Measurements from ENCODE around the gene FMOD. TPM values are rescaled to one million over a fixed set of nuclear protein-coding genes. Genes with fewer than 3 reads are reported as not detected.
A peak's percentile ranks its signal among the peaks of the same experiment; 100 is the strongest.

Gene FMOD
- total RNA-seq, 1 donor from 2014 or later: not detected

DNA sequence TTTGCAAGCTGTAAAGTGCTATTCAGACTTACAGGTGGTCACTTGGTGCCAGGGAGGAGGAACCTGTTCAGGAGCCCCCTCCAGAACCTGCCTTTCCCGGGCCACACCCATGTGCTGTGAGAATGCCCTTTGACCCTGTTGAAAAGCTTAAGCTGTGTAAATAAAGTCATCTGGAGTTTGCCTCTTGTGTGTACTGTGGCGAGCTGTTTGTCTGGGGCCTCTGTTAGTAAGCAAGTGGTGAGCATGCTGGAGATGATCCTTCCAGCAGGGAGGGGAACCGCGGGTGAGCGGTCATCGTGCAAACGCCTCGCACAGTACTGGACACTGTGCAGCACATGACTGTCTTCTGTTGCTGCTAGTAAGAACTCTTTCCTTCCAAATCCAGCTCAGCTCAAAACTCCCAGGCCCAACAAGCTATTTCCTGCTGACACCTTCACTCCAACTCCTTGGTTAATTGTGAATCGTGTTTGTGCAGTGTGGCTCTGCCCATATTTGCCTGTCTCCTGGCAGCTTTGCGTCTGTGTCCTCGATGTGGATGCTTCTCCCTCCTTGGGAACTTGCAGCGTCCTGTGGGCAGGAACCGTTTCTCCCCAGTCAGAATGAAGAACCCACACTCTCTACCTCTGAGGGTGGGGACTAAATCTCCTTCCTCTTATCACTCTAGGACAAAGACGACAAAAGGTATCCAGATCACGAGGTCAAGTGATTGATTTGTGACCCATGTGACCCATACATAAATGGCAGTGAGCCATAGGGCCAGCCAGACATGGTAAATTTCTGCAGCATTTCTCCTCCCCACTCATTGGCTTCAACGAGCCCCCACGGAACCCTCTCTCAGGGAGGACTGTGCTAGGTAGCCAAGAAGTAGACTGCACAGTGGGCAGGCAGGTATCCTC, 59.5 kb downstream of the FMOD start:
- Histone ChIP-seq H4K20me1 (ENCODE audit: low read depth) (no peaks in the 10 kb centered on the region), H3K27ac (no peak overlapping the region), H3K27me3 (peaks cover 18% of the 10 kb centered on the region), H3K4me2 (peak overlapping the region; percentile 67), H3K9ac (no peak overlapping the region), H3K4me3 (no peak overlapping the region), H2AFZ (replicated peaks) (no peak overlapping the region), H3K9me3 (ENCODE audit: low read depth) (no peaks in the 10 kb centered on the region), H3K79me2 (ENCODE audit: low read depth) (no peaks in the 10 kb centered on the region), H3K36me3 (no peaks in the 10 kb centered on the region), H3K4me1 (peaks cover 43% of the 10 kb centered on the region), H3F3A (ENCODE audit: low read depth) (peaks cover 26% of the 10 kb centered on the region)
- Mint-ChIP-seq H3K27ac (peak overlapping the region; percentile 93), H3K27me3 (ENCODE audit: insufficient read depth, low read depth) (peaks cover 12% of the 10 kb centered on the region), H3K4me1 (peaks cover 60% of the 10 kb centered on the region), H3K4me3 (peak overlapping the region; percentile 55), H3K9me3 (no peaks in the 10 kb centered on the region), H3K36me3 (no peaks in the 10 kb centered on the region)
- no peak for DNase-seq (ENCODE audit: low spot score)
- TF ChIP-seq EZH2 (IDR thresholded peaks at IDR 0.05): no peak
- TF ChIP-seq, protein P1, sequence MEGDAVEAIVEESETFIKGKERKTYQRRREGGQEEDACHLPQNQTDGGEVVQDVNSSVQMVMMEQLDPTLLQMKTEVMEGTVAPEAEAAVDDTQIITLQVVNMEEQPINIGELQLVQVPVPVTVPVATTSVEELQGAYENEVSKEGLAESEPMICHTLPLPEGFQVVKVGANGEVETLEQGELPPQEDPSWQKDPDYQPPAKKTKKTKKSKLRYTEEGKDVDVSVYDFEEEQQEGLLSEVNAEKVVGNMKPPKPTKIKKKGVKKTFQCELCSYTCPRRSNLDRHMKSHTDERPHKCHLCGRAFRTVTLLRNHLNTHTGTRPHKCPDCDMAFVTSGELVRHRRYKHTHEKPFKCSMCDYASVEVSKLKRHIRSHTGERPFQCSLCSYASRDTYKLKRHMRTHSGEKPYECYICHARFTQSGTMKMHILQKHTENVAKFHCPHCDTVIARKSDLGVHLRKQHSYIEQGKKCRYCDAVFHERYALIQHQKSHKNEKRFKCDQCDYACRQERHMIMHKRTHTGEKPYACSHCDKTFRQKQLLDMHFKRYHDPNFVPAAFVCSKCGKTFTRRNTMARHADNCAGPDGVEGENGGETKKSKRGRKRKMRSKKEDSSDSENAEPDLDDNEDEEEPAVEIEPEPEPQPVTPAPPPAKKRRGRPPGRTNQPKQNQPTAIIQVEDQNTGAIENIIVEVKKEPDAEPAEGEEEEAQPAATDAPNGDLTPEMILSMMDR (IDR thresholded peaks at IDR 0.05): no peak
- no peak for TF ChIP-seq EZH2phosphoT487 (IDR thresholded peaks at IDR 0.05)

Small RNA genes lying within 50 kb of the gene (small RNA-seq; reads per million reads assigned to genes)
- gene AL359837.1: not detected
- not detected for gene RNU6-487P

Other genes starting within 250 kb of the FMOD start
- 1.1 and 3.2 TPM in 2 replicates for gene ADORA1, start 223.4 kb downstream of the FMOD start, total RNA-seq (ENCODE audit: low replicate concordance)
- gene MYBPH, start 175.3 kb downstream of the FMOD start, total RNA-seq (ENCODE audit: low replicate concordance): not detected in 2 replicates
- gene CHI3L1, start 164.4 kb downstream of the FMOD start, total RNA-seq (ENCODE audit: low replicate concordance): 0.95 and 1.7 TPM in 2 replicates
- 0.03 and 0.11 TPM in 2 replicates for gene CHIT1, start 121.4 kb downstream of the FMOD start, total RNA-seq (ENCODE audit: low replicate concordance)
- 26.5 and 47.6 TPM in 2 replicates for gene BTG2, start 45.6 kb downstream of the FMOD start, total RNA-seq (ENCODE audit: low replicate concordance)
- gene PRELP, start 124.7 kb upstream of the FMOD start, total RNA-seq (ENCODE audit: low replicate concordance): 0.26 and 0.34 TPM in 2 replicates
- gene OPTC, start 143.0 kb upstream of the FMOD start, total RNA-seq (ENCODE audit: low replicate concordance): 0.50 TPM in 1 of 2 replicates, not detected in the other

Measured in neural progenitor cell (in vitro differentiated cells).